Measurements from ENCODE around the gene CCDC38.
A peak's percentile ranks its signal among the peaks of the same experiment; 100 is the strongest.

CCDC38 gene

DNA sequence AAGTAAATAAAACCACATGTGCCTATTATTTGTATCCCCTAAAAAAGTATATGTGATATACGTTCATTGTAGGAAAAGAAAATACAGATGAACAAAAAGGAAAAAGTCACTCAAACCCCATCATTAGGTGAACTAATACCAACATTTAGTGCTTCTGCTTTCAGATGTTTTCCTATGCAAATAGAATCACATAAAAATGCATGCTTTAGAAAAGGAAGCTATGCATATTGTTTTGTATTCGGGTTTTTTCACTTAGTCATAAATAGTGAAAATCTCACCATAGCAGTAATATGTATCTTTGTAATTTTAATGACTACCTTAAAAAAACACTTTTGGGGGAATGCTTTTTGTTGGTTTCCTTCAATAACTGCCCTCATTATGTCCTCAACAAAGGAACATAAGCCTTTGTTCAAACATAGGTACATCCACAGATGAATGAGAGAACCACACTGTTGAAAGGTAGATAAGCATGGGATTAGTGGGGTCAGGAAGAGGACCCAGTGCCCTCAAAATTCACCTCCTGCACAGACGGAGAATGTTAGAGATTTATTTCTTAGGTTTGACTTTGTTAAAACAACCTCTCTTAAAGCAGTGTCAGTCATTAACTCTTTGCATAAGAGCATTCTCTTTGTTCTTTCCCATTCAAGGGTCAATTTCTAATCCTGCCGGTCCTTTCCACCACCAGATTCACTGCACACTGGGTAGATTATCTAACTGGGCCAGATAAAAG lies 7.2 kb upstream of the CCDC38 start:
- H2BK120ac ChIP-seq (ENCODE audit: low read depth, low read length): no peak overlapping the region
- no peak overlapping the region for H4K8ac ChIP-seq (ENCODE audit: low read depth, low read length)
- H3K4ac ChIP-seq (ENCODE audit: low read length): no peak overlapping the region
- DNase-seq (ENCODE audit: low spot score): no peak
- no peak overlapping the region for H3K23ac ChIP-seq (ENCODE audit: low read depth, low read length, poor library complexity)
- H3K4me3 ChIP-seq (ENCODE audit: low read length in 2 of 2): no peak overlapping the region
- no peak overlapping the region for H4K91ac ChIP-seq (ENCODE audit: low read depth, low read length, poor library complexity)
- no peak overlapping the region for H2BK5ac ChIP-seq (ENCODE audit: low read length)
- no peak overlapping the region for H2BK15ac ChIP-seq (ENCODE audit: low read length)
- no peak overlapping the region for H3K18ac ChIP-seq (ENCODE audit: low read length)
- no peaks in the 10 kb centered on the region for H3K79me1 ChIP-seq (ENCODE audit: low read depth, low read length)
- WGBS, 2 donors (ENCODE audit: extremely low coverage in 2 of 2, insufficient read length in 2 of 2, insufficient replicate concordance in 1 of 2): no CpG with 5 or more reads among the region's 4 CpGs
- H3K27me3 ChIP-seq (ENCODE audit: control insufficient read depth in 3 of 3, insufficient read depth in 3 of 3, low read depth in 1 of 3, low read length in 3 of 3): peaks cover 0 to 9% (median 0%) of the 10 kb centered on the region in 3 experiments
- no peak overlapping the region for H3K27ac ChIP-seq (replicated peaks; ENCODE audit: low read length)
- H3K14ac ChIP-seq (ENCODE audit: low read length): no peak overlapping the region
- no peak overlapping the region for H3K9ac ChIP-seq (ENCODE audit: low read depth, low read length, poor library complexity)
- H3K9me3 ChIP-seq (replicated peaks in 1 of 2; ENCODE audit: control insufficient read depth in 2 of 2, insufficient read depth in 1 of 2, low read depth in 1 of 2, low read length in 2 of 2): no peaks in the 10 kb centered on the region
- no peak overlapping the region for H2AK5ac ChIP-seq (ENCODE audit: low read depth, low read length)
- no peak overlapping the region for H2BK12ac ChIP-seq (ENCODE audit: low read length)
- H3K4me1 ChIP-seq (ENCODE audit: control insufficient read depth in 2 of 2, insufficient read depth in 1 of 2, low read depth in 1 of 2, low read length in 2 of 2): peaks cover 0 to 1% of the 10 kb centered on the region in 2 donors
- no peak overlapping the region for H2AFZ ChIP-seq (ENCODE audit: low read length)
- no peak overlapping the region for H3K4me2 ChIP-seq (ENCODE audit: insufficient read depth, low read length, poor library complexity, severe bottlenecking)
- H3K36me3 ChIP-seq (replicated peaks in 1 of 2; ENCODE audit: control insufficient read depth in 2 of 2, insufficient read depth in 2 of 2, low read length in 2 of 2): no peaks in the 10 kb centered on the region

DNA sequence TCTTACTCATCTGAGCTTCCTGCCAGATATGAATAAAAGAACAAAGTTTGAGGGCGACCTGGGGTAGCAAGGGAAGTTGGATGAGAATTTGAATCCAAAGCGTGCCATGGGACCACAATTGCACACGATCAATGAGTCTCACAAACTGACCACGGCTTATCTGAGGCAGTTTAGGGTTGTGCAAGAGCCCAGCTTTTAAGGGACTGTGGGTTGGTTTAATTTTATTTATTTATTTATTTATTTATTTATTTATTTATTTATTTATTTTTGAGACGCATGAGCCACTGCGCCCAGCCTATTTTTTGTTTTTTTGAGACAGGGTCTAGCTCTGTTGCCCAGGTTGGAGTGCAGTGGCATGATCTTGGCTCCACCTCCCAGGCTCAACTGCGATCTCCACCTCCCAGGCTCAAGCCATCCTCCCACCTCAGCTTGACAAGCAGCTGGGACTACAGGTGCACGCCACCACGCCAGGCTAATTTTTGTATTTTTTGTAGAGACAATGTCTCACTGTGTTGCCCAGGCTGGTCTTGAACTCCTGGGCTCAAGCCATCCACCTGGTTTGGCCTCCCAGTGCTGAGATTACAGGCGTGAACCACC lies 1.8 kb upstream of the CCDC38 start:
- no peak overlapping the region for H2AK5ac ChIP-seq (ENCODE audit: low read depth, low read length)
- no CpG with 5 or more reads among the region's 10 CpGs for WGBS, 2 donors (ENCODE audit: extremely low coverage in 2 of 2, insufficient read length in 2 of 2, insufficient replicate concordance in 1 of 2)
- H3K23ac ChIP-seq (ENCODE audit: low read depth, low read length, poor library complexity): no peak overlapping the region
- no peak overlapping the region for H3K4me3 ChIP-seq (ENCODE audit: low read length in 2 of 2)
- H3K36me3 ChIP-seq (replicated peaks in 1 of 2; ENCODE audit: control insufficient read depth in 2 of 2, insufficient read depth in 2 of 2, low read length in 2 of 2): peaks cover 0 to 2% of the 10 kb centered on the region in 2 donors
- no peaks in the 10 kb centered on the region for H3K79me1 ChIP-seq (ENCODE audit: low read depth, low read length)
- H3K27me3 ChIP-seq (ENCODE audit: control insufficient read depth in 3 of 3, insufficient read depth in 3 of 3, low read depth in 1 of 3, low read length in 3 of 3): peaks cover 0 to 48% (median 7%) of the 10 kb centered on the region in 3 experiments
- no peak for DNase-seq (ENCODE audit: low spot score)
- H2BK5ac ChIP-seq (ENCODE audit: low read length): no peak overlapping the region
- H2BK12ac ChIP-seq (ENCODE audit: low read length): no peak overlapping the region
- H4K91ac ChIP-seq (ENCODE audit: low read depth, low read length, poor library complexity): no peak overlapping the region
- no peak overlapping the region for H2AFZ ChIP-seq (ENCODE audit: low read length)
- H3K4me2 ChIP-seq (ENCODE audit: insufficient read depth, low read length, poor library complexity, severe bottlenecking): no peak overlapping the region
- H3K27ac ChIP-seq (replicated peaks; ENCODE audit: low read length): no peak overlapping the region
- H3K9me3 ChIP-seq (replicated peaks in 1 of 2; ENCODE audit: control insufficient read depth in 2 of 2, insufficient read depth in 1 of 2, low read depth in 1 of 2, low read length in 2 of 2): no peaks in the 10 kb centered on the region
- no peak overlapping the region for H2BK120ac ChIP-seq (ENCODE audit: low read depth, low read length)
- H3K4ac ChIP-seq (ENCODE audit: low read length): no peak overlapping the region
- H3K4me1 ChIP-seq (ENCODE audit: control insufficient read depth in 2 of 2, insufficient read depth in 1 of 2, low read depth in 1 of 2, low read length in 2 of 2): peaks cover 0 to 4% of the 10 kb centered on the region in 2 donors
- no peak overlapping the region for H3K9ac ChIP-seq (ENCODE audit: low read depth, low read length, poor library complexity)
- H3K14ac ChIP-seq (ENCODE audit: low read length): no peak overlapping the region
- H3K18ac ChIP-seq (ENCODE audit: low read length): no peak overlapping the region
- H2BK15ac ChIP-seq (ENCODE audit: low read length): no peak overlapping the region
- H4K8ac ChIP-seq (ENCODE audit: low read depth, low read length): no peak overlapping the region

- WGBS, 2 donors (ENCODE audit: extremely low coverage in 2 of 2, insufficient read length in 2 of 2, insufficient replicate concordance in 1 of 2): no CpG with 5 or more reads among the region's 38 CpGs
- Histone ChIP-seq H3K9me3 (replicated peaks in 1 of 2; ENCODE audit: control insufficient read depth in 2 of 2, insufficient read depth in 1 of 2, low read depth in 1 of 2, low read length in 2 of 2) (no peaks in the 10 kb centered on the region), H3K4me3 (ENCODE audit: low read length in 2 of 2) (peak within 1 kb of the TSS; percentile 49 to 90), H2BK15ac (ENCODE audit: low read length) (peak within 1 kb of the TSS; percentile 93), H3K23ac (ENCODE audit: low read depth, low read length, poor library complexity) (peak within 1 kb of the TSS; percentile 17), H3K27ac (replicated peaks; ENCODE audit: low read length) (peak within 1 kb of the TSS; percentile 65), H3K79me1 (ENCODE audit: low read depth, low read length) (no peaks in the 10 kb centered on the region), H3K4me1 (ENCODE audit: control insufficient read depth in 2 of 2, insufficient read depth in 1 of 2, low read depth in 1 of 2, low read length in 2 of 2) (peaks cover 0 to 4% of the 10 kb centered on the region in 2 donors), H2BK5ac (ENCODE audit: low read length) (peak within 1 kb of the TSS; percentile 85), H4K91ac (ENCODE audit: low read depth, low read length, poor library complexity) (no peak within 1 kb of the TSS), H2BK120ac (ENCODE audit: low read depth, low read length) (peak within 1 kb of the TSS; percentile 74), H2BK12ac (ENCODE audit: low read length) (no peak within 1 kb of the TSS), H2AFZ (ENCODE audit: low read length) (peak within 1 kb of the TSS; percentile 92), H3K9ac (ENCODE audit: low read depth, low read length, poor library complexity) (peak within 1 kb of the TSS; percentile 96), H2AK5ac (ENCODE audit: low read depth, low read length) (peak within 1 kb of the TSS; percentile 58), H3K4ac (ENCODE audit: low read length) (no peak within 1 kb of the TSS), H4K8ac (ENCODE audit: low read depth, low read length) (peak within 1 kb of the TSS; percentile 24), H3K27me3 (ENCODE audit: control insufficient read depth in 3 of 3, insufficient read depth in 3 of 3, low read depth in 1 of 3, low read length in 3 of 3) (peaks cover 0 to 52% (median 7%) of the 10 kb centered on the region in 3 experiments), H3K14ac (ENCODE audit: low read length) (peak within 1 kb of the TSS; percentile 67), H3K4me2 (ENCODE audit: insufficient read depth, low read length, poor library complexity, severe bottlenecking) (peak within 1 kb of the TSS; percentile 95), H3K18ac (ENCODE audit: low read length) (peak within 1 kb of the TSS; percentile 100), H3K36me3 (replicated peaks in 1 of 2; ENCODE audit: control insufficient read depth in 2 of 2, insufficient read depth in 2 of 2, low read length in 2 of 2) (peaks cover 0 to 2% of the 10 kb centered on the region in 2 donors)
- DNase-seq (ENCODE audit: low spot score): no peak
Measured at GRCh38 chr12:95943330-95943842, 972 bp upstream of the CCDC38 start, which contains the start of gene AMDHD1. TSS of gene AMDHD1 (plus strand) at chr12:95943331. CDS start at chr12:95943399, 68 bp downstream.

DNA sequence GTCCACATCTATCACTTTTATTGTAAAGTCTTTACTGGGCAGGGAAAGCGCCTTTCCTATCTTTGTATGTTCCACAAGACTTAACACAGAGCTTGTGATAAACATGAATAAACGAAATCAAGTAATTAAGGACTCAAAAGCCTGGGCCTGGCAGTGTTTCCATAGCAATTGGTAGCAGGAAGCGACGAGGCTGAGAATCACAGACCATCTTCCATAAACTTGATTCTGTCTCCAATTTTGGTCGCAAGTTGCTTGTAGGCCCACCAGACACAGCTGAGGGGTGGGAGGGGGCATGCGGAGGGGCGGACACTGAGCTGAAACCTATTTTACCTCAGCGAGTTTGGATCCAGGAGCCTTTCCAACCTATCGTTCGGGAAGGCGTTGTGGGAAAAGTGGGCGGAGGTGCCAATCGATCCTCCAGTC lies 302 bp downstream of the CCDC38 start:
- H3K36me3 ChIP-seq (replicated peaks in 1 of 2; ENCODE audit: control insufficient read depth in 2 of 2, insufficient read depth in 2 of 2, low read length in 2 of 2): peaks cover 0 to 2% of the 10 kb centered on the region in 2 donors
- H3K79me1 ChIP-seq (ENCODE audit: low read depth, low read length): no peaks in the 10 kb centered on the region
- no peak overlapping the region for H3K14ac ChIP-seq (ENCODE audit: low read length)
- no peaks in the 10 kb centered on the region for H3K9me3 ChIP-seq (replicated peaks in 1 of 2; ENCODE audit: control insufficient read depth in 2 of 2, insufficient read depth in 1 of 2, low read depth in 1 of 2, low read length in 2 of 2)
- no peak overlapping the region for H2BK12ac ChIP-seq (ENCODE audit: low read length)
- peaks cover 0 to 55% (median 7%) of the 10 kb centered on the region in 3 experiments for H3K27me3 ChIP-seq (ENCODE audit: control insufficient read depth in 3 of 3, insufficient read depth in 3 of 3, low read depth in 1 of 3, low read length in 3 of 3)
- H3K9ac ChIP-seq (ENCODE audit: low read depth, low read length, poor library complexity): peak overlapping the region; percentile 67
- no peak overlapping the region for H3K4ac ChIP-seq (ENCODE audit: low read length)
- H2BK15ac ChIP-seq (ENCODE audit: low read length): no peak overlapping the region
- peak overlapping the region; percentile 95 for H3K4me2 ChIP-seq (ENCODE audit: insufficient read depth, low read length, poor library complexity, severe bottlenecking)
- peak; percentile 47 for DNase-seq (ENCODE audit: low spot score)
- no peak overlapping the region for H4K91ac ChIP-seq (ENCODE audit: low read depth, low read length, poor library complexity)
- peak overlapping the region; percentile 100 for H3K18ac ChIP-seq (ENCODE audit: low read length)
- peak overlapping the region; percentile 49 to 90 for H3K4me3 ChIP-seq (ENCODE audit: low read length in 2 of 2)
- H2AFZ ChIP-seq (ENCODE audit: low read length): peak overlapping the region; percentile 92
- H4K8ac ChIP-seq (ENCODE audit: low read depth, low read length): no peak overlapping the region
- no peak overlapping the region for H2BK120ac ChIP-seq (ENCODE audit: low read depth, low read length)
- H3K27ac ChIP-seq (replicated peaks; ENCODE audit: low read length): no peak overlapping the region
- WGBS, 2 donors (ENCODE audit: extremely low coverage in 2 of 2, insufficient read length in 2 of 2, insufficient replicate concordance in 1 of 2): no CpG with 5 or more reads among the region's 13 CpGs
- H2BK5ac ChIP-seq (ENCODE audit: low read length): peak overlapping the region; percentile 85
- no peak overlapping the region for H2AK5ac ChIP-seq (ENCODE audit: low read depth, low read length)
- peaks cover 0 to 4% of the 10 kb centered on the region in 2 donors for H3K4me1 ChIP-seq (ENCODE audit: control insufficient read depth in 2 of 2, insufficient read depth in 1 of 2, low read depth in 1 of 2, low read length in 2 of 2)
- peak overlapping the region; percentile 17 for H3K23ac ChIP-seq (ENCODE audit: low read depth, low read length, poor library complexity)

All from neuronal stem cell (in vitro differentiated cells).